NCI-H2196 (cell line): ENCODE data around the gene TMPRSS2.

Source experiments
- DNase-seq: peaks from one replicate; lab custom pipeline; 2025; ENCODE audit not compliant: unreplicated experiment; lab: John Stamatoyannopoulos, UW

Gene TMPRSS2

GRCh38 chr21:41482980-41483379, 25.0 kb downstream of the TMPRSS2 start:
- no peak for DNase-seq

- DNase-seq, result no peak
Observed at GRCh38 chr21:41482301-41482700, 25.7 kb downstream of the TMPRSS2 start.

GRCh38 chr21:41481191-41481590, 26.8 kb downstream of the TMPRSS2 start:
- DNase-seq, result no peak

- DNase-seq, result no peak
Observed at GRCh38 chr21:41480086-41480690, 27.8 kb downstream of the TMPRSS2 start.

- no peak for DNase-seq
Observed at GRCh38 chr21:41479686-41480085, 28.3 kb downstream of the TMPRSS2 start.

GRCh38 chr21:41478319-41479177, 29.4 kb downstream of the TMPRSS2 start:
- no peak for DNase-seq

GRCh38 chr21:41477641-41478318, 30.2 kb downstream of the TMPRSS2 start:
- peak; percentile 68 for DNase-seq

- no peak for DNase-seq
Observed at GRCh38 chr21:41475714-41476420, 32.1 kb downstream of the TMPRSS2 start.

- no peak for DNase-seq
Observed at GRCh38 chr21:41472753-41473548, 35.0 kb downstream of the TMPRSS2 start.

- no peak for DNase-seq
Observed at GRCh38 chr21:41470054-41470453, 37.9 kb downstream of the TMPRSS2 start.

- no peak for DNase-seq
Observed at GRCh38 chr21:41466024-41466820, 41.7 kb downstream of the TMPRSS2 start.

- DNase-seq, result no peak
Observed at GRCh38 chr21:41465176-41465781, 42.7 kb downstream of the TMPRSS2 start.

- peak; percentile 51 for DNase-seq
Observed at GRCh38 chr21:41460578-41461527, 47.1 kb downstream of the TMPRSS2 start.

- no peak for DNase-seq
Observed at GRCh38 chr21:41459884-41460534, 47.9 kb downstream of the TMPRSS2 start.

GRCh38 chr21:41458559-41458958, 49.4 kb downstream of the TMPRSS2 start:
- DNase-seq, result no peak

- DNase-seq, result no peak
Observed at GRCh38 chr21:41458121-41458520, 49.8 kb downstream of the TMPRSS2 start.

GRCh38 chr21:41453761-41454160, 54.2 kb downstream of the TMPRSS2 start:
- DNase-seq, result no peak

GRCh38 chr21:41453198-41453597, 54.8 kb downstream of the TMPRSS2 start:
- DNase-seq, result no peak
